Activated T-cell treated with anti-CD3 and anti-CD28 coated beads, Interleukin-2, amount 50 U/mL, for 24 hours (primary cell): ENCODE data around the gene GTF3C2.

ENCODE experiments used
- DNase-seq: peaks from one replicate; pipeline ENCODE4 v3.0.0-alpha.2; 2020
- H3K27ac Mint-ChIP-seq: 2 replicates; pipeline ENCODE4 v1.8.0; 2020; ENCODE audit warnings: mild to moderate bottlenecking, mixed read lengths
- H3K27me3 Mint-ChIP-seq: 2 replicates; pipeline ENCODE4 v1.8.0; 2020; ENCODE audit warnings: mixed read lengths
- H3K36me3 Mint-ChIP-seq: 2 replicates; pipeline ENCODE4 v1.8.0; 2020; ENCODE audit warnings: low read depth, mixed read lengths
- H3K4me1 Mint-ChIP-seq: 2 replicates; pipeline ENCODE4 v1.8.0; 2020; ENCODE audit warnings: low read depth, mixed read lengths
- H3K4me3 Mint-ChIP-seq: 2 replicates; pipeline ENCODE4 v1.8.0; 2020; ENCODE audit warnings: mild to moderate bottlenecking, moderate library complexity, mixed read lengths
- H3K9me3 Mint-ChIP-seq: 2 replicates; pipeline ENCODE4 v1.8.0; 2020; ENCODE audit warnings: mixed read lengths

Gene GTF3C2

DNA sequence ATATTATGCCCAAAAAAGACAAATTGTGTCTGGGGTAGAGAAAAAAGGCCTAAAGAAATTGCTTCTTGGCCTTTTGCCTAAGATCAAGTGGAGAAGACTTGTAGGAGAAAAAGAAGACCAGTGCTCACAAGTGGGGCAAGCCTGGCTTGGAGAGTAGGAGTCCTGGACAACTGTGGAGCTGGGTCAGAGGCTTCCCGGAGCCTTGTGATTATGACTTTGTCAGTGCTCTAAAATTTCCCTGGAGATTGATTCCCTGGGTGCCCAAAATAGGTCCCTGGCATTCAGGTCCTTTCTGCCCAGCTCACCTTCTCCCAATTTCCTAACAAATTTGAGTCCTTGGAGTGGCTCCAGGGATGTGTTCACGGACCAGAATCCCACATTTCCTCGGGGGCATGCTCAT lies 75.1 kb downstream of the GTF3C2 start:
- no peak overlapping the region for H3K4me3 Mint-ChIP-seq
- H3K4me1 Mint-ChIP-seq: peaks cover 4% of the 10 kb centered on the region
- H3K9me3 Mint-ChIP-seq: no peaks in the 10 kb centered on the region
- H3K36me3 Mint-ChIP-seq: no peaks in the 10 kb centered on the region
- DNase-seq: no peak
- peaks cover 31% of the 10 kb centered on the region for H3K27me3 Mint-ChIP-seq
- H3K27ac Mint-ChIP-seq: no peak overlapping the region

- no peak overlapping the region for H3K4me3 Mint-ChIP-seq
- no peak for DNase-seq
- no peaks in the 10 kb centered on the region for H3K36me3 Mint-ChIP-seq
- H3K4me1 Mint-ChIP-seq: peaks cover 4% of the 10 kb centered on the region
- peaks cover 31% of the 10 kb centered on the region for H3K27me3 Mint-ChIP-seq
- H3K9me3 Mint-ChIP-seq: no peaks in the 10 kb centered on the region
- H3K27ac Mint-ChIP-seq: no peak overlapping the region
These were observed 75.7 kb downstream of the GTF3C2 start for GRCh38 chr2:27280826-27281225.

GRCh38 chr2:27278010-27278409 lies 78.6 kb downstream of the GTF3C2 start:
- no peak overlapping the region for H3K27ac Mint-ChIP-seq

More at GRCh38 chr2:27278010-27278409, 78.6 kb downstream of the GTF3C2 start:
- Mint-ChIP-seq H3K36me3 (no peaks in the 10 kb centered on the region), H3K9me3 (no peaks in the 10 kb centered on the region), H3K4me1 (peaks cover 4% of the 10 kb centered on the region), H3K27me3 (peaks cover 31% of the 10 kb centered on the region), H3K4me3 (no peak overlapping the region)
- no peak for DNase-seq
